MM.1S (cell line): ENCODE measurements around the gene DNAJB8.

Source experiments
- DNase-seq: peaks from one replicate; pipeline ENCODE4 v3.0.0-alpha.2; 2015
- H2AFZ ChIP-seq: fragments of 300-600 bp; sonication (generic); 2 replicates; pipeline ENCODE4 v1.6.0; 2016; ENCODE audit warnings: antibody characterized with exemption, low read length
- H3F3A ChIP-seq: fragments of 300-600 bp; sonication (generic); 2 replicates; pipeline ENCODE4 v1.6.1; 2016; ENCODE audit warnings: mild to moderate bottlenecking, antibody characterized with exemption, low read length, moderate library complexity, mixed read lengths; ENCODE audit not compliant: insufficient read depth
- H3K27ac ChIP-seq: fragments of 300-600 bp; sonication (generic); 2 replicates; pipeline ENCODE4 v1.5.1; 2016; ENCODE audit warnings: mild to moderate bottlenecking, low read length
- H3K27me3 ChIP-seq: fragments of 300-600 bp; sonication (generic); replicated peaks from 2 replicates; pipeline ENCODE4 v1.6.0; 2016; ENCODE audit warnings: low read length; ENCODE audit not compliant: insufficient read depth
- H3K36me3 ChIP-seq: fragments of 300-600 bp; sonication (generic); replicated peaks from 2 replicates; pipeline ENCODE4 v1.6.1; 2016; ENCODE audit warnings: mild to moderate bottlenecking, low read length, mixed read lengths; ENCODE audit not compliant: insufficient read depth
- H3K4me1 ChIP-seq: fragments of 300-600 bp; sonication (generic); 2 replicates; pipeline ENCODE4 v1.6.1; 2016; ENCODE audit warnings: low read length, mixed read lengths
- H3K4me2 ChIP-seq: fragments of 300-600 bp; sonication (generic); 2 replicates; pipeline ENCODE4 v1.6.0; 2016; ENCODE audit warnings: low read depth, low read length
- H3K4me3 ChIP-seq: fragments of 300-600 bp; sonication (generic); 2 replicates; pipeline ENCODE4 v1.5.1; 2016; ENCODE audit warnings: low read length, mixed read lengths
- H3K79me2 ChIP-seq: fragments of 300-600 bp; sonication (generic); 2 replicates; pipeline ENCODE4 v1.6.1; 2016; ENCODE audit warnings: mixed run types, low read length, mixed read lengths
- H3K9ac ChIP-seq: fragments of 300-600 bp; sonication (generic); 2 replicates; pipeline ENCODE4 v1.6.1; 2016; ENCODE audit warnings: low read length, mixed read lengths
- H3K9me2 ChIP-seq: fragments of 300-600 bp; sonication (generic); replicated peaks from 2 replicates; pipeline ENCODE4 v1.6.1; 2016; ENCODE audit warnings: mild to moderate bottlenecking, low read length, mixed read lengths; ENCODE audit not compliant: insufficient read depth
- H3K9me3 ChIP-seq: fragments of 300-600 bp; sonication (generic); replicated peaks from 2 replicates; pipeline ENCODE4 v1.6.1; 2016; ENCODE audit warnings: mild to moderate bottlenecking, low read length, mixed read lengths; ENCODE audit not compliant: insufficient read depth
- H4K20me1 ChIP-seq: fragments of 300-600 bp; sonication (generic); 2 replicates; pipeline ENCODE4 v1.6.1; 2016; ENCODE audit warnings: mild to moderate bottlenecking, low read length, moderate library complexity, mixed read lengths; ENCODE audit not compliant: insufficient read depth
- EZH2 ChIP-seq: fragments of 300-600 bp; sonication (generic); optimal IDR thresholded peaks from 2 replicates; pipeline ENCODE3; 2017; ENCODE audit warnings: low read depth, mild to moderate bottlenecking, antibody characterized with exemption, low read length, mixed read lengths
- EZH2phosphoT487 ChIP-seq: fragments of 300-600 bp; sonication (generic); IDR thresholded peaks from 2 replicates; pipeline ENCODE4 v1.6.1; 2018; ENCODE audit warnings: antibody characterized with exemption, low read length
- TF ChIP-seq, protein P1 (sequence below): fragments of 300-600 bp; sonication (generic); IDR thresholded peaks from 2 replicates; pipeline ENCODE4 v1.5.1; 2016; ENCODE audit warnings: antibody characterized with exemption, low read length, mixed read lengths

The DNAJB8 gene

DNA sequence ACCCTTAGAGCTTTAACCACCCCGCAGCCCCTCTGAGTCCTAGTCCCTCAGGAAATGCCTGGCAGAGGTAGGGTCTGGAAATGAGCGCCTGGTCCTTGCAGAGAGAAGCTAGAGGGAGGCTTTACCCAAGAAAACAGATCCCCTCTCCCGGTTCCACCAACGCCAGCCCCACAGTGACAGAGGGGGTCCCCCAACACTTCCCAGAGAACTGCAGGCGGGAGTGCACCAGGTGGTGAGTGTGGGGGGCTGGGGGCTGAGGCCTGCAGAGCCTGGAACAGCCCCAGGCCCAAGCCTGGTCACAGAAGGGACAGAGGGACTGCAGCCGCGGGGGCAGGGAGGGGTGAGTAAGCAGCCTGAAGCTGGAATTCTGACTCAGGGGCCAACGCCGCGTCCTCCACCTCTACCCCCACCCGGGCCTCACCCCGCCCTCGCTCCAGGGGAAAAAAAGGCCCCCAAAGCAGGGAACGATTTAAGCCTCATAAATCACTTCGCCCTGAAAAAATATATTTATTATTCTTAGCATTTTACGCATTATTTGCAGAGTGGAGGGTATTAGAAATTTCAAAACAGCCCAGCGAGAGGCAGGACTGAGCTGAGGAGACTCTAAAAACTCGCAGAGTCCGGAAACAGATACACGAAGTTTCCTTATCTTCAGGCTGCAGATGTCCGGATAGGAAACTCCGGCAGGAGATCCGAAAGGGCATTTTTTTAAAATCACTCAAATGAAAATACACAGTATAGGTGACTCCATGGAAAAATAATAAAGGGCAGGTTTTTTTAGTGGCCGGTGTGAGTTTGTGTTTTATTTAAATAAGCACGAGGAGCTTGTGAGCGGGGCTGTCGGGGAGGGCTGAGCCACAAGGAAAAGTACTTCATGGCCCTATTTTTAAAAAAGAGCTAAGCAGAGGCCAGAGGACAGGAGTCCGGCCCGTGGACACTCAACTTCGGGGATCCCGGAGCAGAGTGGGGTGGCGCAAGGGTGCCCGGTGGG, 16.3 kb upstream of the DNAJB8 start:
- Histone ChIP-seq H3K9me3 (no peaks in the 10 kb centered on the region), H3K9ac (no peak overlapping the region), H4K20me1 (no peaks in the 10 kb centered on the region), H3K9me2 (no peaks in the 10 kb centered on the region), H3K27me3 (peaks cover 100% of the 10 kb centered on the region), H3K79me2 (no peaks in the 10 kb centered on the region), H2AFZ (no peak overlapping the region), H3F3A (no peaks in the 10 kb centered on the region), H3K4me1 (no peaks in the 10 kb centered on the region), H3K4me3 (no peak overlapping the region), H3K4me2 (peak overlapping the region; percentile 5; the same call in 1 of the 2 replicates), H3K36me3 (no peaks in the 10 kb centered on the region), H3K27ac (no peak overlapping the region)
- no peak for DNase-seq
- TF ChIP-seq EZH2, result no peak
- TF ChIP-seq, protein P1, sequence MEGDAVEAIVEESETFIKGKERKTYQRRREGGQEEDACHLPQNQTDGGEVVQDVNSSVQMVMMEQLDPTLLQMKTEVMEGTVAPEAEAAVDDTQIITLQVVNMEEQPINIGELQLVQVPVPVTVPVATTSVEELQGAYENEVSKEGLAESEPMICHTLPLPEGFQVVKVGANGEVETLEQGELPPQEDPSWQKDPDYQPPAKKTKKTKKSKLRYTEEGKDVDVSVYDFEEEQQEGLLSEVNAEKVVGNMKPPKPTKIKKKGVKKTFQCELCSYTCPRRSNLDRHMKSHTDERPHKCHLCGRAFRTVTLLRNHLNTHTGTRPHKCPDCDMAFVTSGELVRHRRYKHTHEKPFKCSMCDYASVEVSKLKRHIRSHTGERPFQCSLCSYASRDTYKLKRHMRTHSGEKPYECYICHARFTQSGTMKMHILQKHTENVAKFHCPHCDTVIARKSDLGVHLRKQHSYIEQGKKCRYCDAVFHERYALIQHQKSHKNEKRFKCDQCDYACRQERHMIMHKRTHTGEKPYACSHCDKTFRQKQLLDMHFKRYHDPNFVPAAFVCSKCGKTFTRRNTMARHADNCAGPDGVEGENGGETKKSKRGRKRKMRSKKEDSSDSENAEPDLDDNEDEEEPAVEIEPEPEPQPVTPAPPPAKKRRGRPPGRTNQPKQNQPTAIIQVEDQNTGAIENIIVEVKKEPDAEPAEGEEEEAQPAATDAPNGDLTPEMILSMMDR, result no peak
- 0 out of 2 replicates have a peak, but pooled peaks have one; percentile 29 for TF ChIP-seq EZH2phosphoT487

GRCh38 chr3:128482175-128482574, 15.5 kb upstream of the DNAJB8 start:
- Histone ChIP-seq H2AFZ (no peak overlapping the region), H3F3A (no peaks in the 10 kb centered on the region), H3K79me2 (no peaks in the 10 kb centered on the region), H3K4me2 (no peak overlapping the region), H3K9me2 (no peaks in the 10 kb centered on the region), H3K36me3 (no peaks in the 10 kb centered on the region), H3K27me3 (peaks cover 100% of the 10 kb centered on the region), H3K27ac (no peak overlapping the region), H3K9ac (no peak overlapping the region), H4K20me1 (no peaks in the 10 kb centered on the region), H3K4me3 (no peak overlapping the region), H3K9me3 (no peaks in the 10 kb centered on the region), H3K4me1 (no peaks in the 10 kb centered on the region)
- no peak for DNase-seq
- TF ChIP-seq, protein P1, result no peak
- TF ChIP-seq EZH2 (no peak), EZH2phosphoT487 (no peak)

DNA sequence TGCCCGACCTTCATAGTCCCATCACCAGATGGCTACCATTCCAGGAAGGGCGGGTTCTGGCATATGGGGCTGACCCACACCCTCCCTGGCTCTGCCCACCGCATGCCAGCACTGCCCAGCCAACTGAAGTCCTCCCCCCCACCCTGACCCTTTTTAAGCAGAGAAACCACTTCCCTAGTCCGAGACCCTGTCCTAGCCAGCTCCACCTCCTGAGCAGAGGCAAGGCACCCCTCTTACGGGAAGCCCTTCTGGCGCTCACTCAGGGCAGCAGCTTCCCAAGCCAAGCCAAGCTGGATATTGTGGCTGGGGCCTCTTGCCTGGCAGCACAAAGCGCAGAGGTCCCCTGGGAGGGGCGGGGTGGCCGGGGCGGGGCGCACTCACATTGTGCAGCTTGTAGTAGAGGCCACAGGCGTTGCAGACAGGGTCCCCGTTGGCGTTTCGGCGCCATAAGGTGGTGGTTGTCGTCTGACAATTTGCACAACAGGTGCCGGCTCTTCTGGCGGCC, 14.8 kb upstream of the DNAJB8 start:
- no peaks in the 10 kb centered on the region for H3K79me2 ChIP-seq
- H3K4me1 ChIP-seq, result no peaks in the 10 kb centered on the region
- H3K27ac ChIP-seq, result no peak overlapping the region
- H3K9ac ChIP-seq, result no peak overlapping the region
- no peak for DNase-seq
- TF ChIP-seq, protein P1, result no peak
- TF ChIP-seq EZH2, result no peak
- TF ChIP-seq EZH2phosphoT487, result no peak
- no peaks in the 10 kb centered on the region for H4K20me1 ChIP-seq
- H3K9me2 ChIP-seq, result no peaks in the 10 kb centered on the region
- H3K9me3 ChIP-seq, result no peaks in the 10 kb centered on the region
- no peaks in the 10 kb centered on the region for H3F3A ChIP-seq
- H3K36me3 ChIP-seq, result no peaks in the 10 kb centered on the region
- H3K4me3 ChIP-seq, result no peak overlapping the region
- H3K27me3 ChIP-seq, result peaks cover 98% of the 10 kb centered on the region
- H3K4me2 ChIP-seq, result no peak overlapping the region
- H2AFZ ChIP-seq, result no peak overlapping the region
